ENCODE results near the gene LIN54. TPM values are rescaled to one million over a fixed set of nuclear protein-coding genes. Genes with fewer than 3 reads are reported as not detected.

Gene LIN54
- total and polyA plus RNA-seq, 9 of the 15 experiments (the other 6 are each of a cell fraction or from before 2014, with no cell fraction given), result 2.2 to 22.5 (median 15.8) TPM

DNA sequence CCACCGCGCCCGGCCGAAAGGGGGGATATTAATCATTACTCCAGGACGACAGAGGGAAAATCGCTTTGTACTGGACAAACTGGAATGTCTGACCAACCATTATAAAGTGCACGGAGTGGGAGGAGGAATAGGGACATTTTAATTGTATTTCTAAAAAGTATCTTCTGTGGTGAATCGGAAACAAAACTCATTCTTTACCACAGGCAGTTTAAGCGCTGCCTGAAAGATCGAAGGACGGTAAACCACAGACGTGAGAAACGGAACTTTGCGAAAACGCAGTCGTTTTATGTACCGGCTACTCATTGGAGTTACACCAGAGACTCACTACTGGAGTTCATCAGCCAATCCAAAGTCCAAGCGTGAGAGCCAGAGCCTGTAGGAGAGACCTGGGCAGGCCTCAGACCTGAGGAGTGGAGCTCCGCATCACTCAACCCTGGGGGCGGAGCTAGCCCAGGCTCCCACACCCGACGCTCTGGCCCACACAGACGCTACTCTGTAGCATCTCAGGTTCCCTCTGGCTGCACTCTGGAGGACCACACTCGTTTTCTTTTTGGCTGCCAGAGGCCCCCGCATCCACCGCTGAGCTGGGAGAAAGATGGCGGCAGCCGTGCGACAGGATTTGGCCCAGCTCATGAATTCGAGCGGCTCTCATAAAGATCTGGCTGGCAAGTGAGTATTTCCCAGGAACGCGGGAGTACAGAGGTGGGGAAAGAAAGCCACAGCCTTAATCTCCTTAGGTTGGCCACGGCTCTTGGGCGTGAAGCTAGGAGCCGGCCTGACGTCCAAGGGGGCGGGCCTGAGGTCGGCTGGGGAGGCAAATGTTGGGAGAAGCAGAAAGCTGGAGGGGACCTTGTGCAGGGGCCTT, 24.2 kb upstream of the LIN54 start, which contains the start of gene COPS4 (continued):
- peak; percentile 73 for TF ChIP-seq VEZF1 (CRISPR knock-in tag; IDR thresholded peaks at IDR 0.05)
- TF ChIP-seq MCM7 (IDR thresholded peaks at IDR 0.05), result 0 out of 4 replicates have a peak, but pooled peaks of 1 of the 2 experiments have one; percentile 45
- no peak for TF ChIP-seq ZNF407 (IDR thresholded peaks at IDR 0.05; ENCODE audit: low read depth)
- TF ChIP-seq ZNF174 (CRISPR knock-in tag; IDR thresholded peaks at IDR 0.05), result no peak
- no peak for TF ChIP-seq XRCC3 (IDR thresholded peaks at IDR 0.05)
- TF ChIP-seq FOXO4 (CRISPR knock-in tag; IDR thresholded peaks at IDR 0.05), result no peak
- no peak for TF ChIP-seq ZNF398 (CRISPR knock-in tag; IDR thresholded peaks at IDR 0.05)
- peak; percentile 68; the same call in 1 of the 2 replicates for TF ChIP-seq MYBL2 (IDR thresholded peaks at IDR 0.05; ENCODE audit: low read depth)
- TF ChIP-seq MYBL2 (CRISPR knock-in tag; IDR thresholded peaks at IDR 0.05; ENCODE audit: borderline replicate concordance), result no peak
